Measurements from ENCODE around the gene CPXM1.

CPXM1 gene

GRCh38 chr20:2762578-2763131 is 37.8 kb downstream of the CPXM1 start:
- DNase-seq = no peak

- no peak for DNase-seq
Measured at GRCh38 chr20:2761885-2762284, 38.5 kb downstream of the CPXM1 start.

DNA sequence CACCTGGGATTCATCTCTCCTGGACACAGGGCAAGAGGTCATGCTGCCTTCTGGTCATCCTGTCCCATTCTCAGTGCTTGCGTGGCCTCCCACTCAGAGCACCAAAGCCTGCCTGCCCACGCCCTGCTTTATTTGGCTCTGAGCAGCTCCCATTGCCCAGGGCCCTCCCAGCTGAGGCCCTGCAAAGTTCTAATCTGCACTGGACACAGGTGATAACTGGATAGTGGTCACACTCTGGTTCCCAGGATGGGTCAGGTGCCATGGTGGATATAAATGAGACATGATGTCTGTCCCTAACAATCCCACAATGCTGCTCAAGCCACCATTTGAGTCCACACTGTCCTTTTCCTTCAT is 39.5 kb downstream of the CPXM1 start:
- DNase-seq = no peak

DNA sequence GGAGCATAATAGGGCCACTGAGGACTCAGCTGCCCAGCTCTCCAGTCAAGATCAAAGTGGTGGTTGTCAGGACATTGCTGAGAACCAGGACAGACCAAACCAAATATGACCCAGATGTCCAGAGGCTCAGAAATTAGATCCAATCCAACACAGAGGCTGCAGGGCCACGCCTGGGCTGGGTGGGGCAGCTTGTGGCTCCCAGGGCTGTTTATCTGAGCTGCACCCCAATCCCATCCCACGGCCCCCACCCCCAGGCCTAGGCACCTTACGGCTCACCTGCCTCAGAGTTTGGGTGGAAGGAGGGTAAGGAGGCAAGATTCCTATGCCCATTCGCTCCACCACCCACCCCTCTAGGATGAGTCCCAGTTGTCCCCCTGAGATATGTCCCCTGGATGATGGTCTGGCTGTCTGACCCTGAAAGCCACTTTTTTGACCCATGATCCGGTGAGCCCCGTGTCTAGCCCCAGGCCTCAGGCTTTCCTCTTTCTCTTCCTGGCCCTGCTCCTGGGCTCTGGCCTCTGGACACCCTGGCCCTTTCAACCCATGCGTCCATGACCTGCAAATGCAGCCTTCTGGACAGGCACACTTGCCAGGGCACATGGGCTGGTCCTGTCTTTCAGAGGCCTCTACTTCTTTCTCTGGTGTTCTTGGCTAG is 40.0 kb downstream of the CPXM1 start:
- DNase-seq = no peak

DNA sequence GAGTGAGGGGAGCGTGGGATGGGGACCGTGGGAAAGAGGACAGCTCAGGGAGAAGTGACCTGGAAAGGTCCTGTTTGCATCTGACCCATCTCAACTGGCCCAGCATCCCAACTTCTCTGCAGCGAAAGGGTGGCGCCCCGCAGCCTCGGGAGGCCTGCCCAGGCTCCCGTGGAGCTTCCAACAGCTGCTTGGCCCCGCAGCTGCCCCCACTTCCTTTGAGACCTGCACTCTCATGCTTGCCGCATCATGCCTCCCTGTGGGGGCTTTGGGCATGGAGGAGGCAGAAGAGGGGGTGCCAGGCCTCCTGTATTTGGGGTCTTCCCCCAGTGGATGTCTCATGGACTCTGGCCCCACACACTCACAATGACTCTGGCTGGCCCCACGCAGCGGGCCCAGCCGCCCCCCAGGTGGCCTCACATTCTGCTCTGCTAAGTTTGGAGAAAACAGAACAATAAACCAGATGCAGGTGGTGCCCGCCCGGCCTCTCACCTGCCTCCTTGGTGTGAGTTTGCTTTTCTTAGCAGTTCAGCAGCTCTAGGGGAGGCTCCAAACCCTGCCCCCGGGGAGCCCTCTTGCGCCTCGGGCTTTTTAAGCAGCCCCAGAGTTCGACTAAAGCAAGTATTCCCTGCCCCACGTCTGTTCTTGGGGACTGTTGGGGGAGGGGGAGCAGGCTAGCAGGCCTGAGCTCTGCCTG is 40.7 kb downstream of the CPXM1 start:
- DNase-seq = no peak

DNA sequence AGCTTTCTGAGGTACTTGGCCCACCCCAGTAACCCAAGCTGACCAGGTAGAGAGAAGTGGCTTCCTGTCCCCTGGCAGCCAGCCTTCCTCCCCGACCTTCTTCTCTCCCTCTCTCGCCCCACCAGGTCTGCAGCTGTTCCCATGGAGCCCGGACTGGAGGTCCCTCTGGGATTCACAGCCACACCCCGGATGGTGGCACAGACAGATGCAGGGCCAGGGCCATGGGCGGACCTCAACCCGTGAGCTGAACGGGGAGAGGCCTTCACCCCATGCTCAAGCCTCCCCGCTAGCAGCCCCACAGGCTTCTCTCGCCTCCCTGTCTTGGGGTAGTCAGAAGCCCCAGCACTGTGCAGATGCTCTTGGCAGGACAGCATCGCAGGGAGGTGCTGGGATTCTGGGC is 41.3 kb downstream of the CPXM1 start:
- no peak for DNase-seq

- DNase-seq = no peak
Measured at GRCh38 chr20:2757969-2758368, 42.5 kb downstream of the CPXM1 start.

- no peak for DNase-seq
Measured at GRCh38 chr20:2757001-2757400, 43.4 kb downstream of the CPXM1 start.

DNA sequence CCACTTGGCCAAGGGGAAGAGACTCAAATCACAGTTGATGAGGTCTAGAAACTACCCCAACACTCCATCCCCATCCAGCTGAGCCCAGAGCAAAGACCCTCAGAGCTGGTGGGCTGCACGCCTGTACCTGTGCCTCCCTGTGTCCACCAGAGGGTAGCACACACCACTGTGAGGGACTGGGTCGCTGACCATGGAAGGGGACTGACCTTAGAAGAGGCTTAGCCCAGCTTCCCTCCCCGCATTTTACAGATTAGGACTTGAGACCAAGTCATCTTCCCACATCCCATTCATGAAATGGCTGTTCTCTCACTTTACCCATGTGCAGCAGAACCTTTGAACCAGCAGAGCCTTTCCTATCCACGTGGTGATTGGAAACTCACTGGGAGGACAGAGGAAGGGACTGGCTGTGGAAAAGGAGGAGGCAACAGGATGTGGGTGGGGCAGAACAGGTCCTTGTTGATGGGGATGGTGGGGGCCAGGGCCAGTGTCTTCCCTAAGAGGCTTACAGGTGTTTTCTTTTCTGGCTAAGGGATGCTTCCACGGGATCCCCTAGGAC is 44.3 kb downstream of the CPXM1 start:
- DNase-seq = no peak

DNA sequence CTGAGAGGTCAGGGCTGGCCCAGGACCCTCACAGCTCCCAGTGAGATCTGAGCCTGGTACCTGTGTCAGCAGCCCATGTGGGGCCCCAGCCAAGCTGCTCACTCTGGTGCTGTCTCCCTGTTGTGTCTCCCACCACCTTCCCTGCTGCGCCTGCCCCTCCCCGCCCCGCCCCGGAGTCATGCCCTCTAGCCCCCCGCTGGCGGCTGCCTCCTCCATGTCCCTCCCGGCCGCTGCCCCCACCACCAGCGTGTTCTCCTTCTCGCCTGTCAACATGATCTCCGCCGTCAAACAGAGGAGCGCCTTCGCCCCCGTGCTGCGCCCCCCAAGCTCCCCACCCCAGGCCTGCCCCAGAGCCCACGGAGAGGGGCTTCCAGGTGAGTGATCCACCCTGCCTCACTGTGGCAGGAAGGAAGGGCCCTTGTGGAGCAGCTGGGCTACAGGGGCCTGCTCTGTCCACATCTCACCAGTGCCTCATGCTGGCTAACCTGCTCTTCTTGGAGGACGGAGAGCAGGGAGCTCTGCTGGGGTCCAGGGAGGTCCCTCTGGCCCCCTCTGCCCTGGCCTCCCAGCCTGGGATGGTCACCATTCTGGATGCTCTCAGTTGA is 44.9 kb downstream of the CPXM1 start:
- DNase-seq = no peak

- DNase-seq = no peak
Measured at GRCh38 chr20:2754424-2754823, 46.0 kb downstream of the CPXM1 start.

DNA sequence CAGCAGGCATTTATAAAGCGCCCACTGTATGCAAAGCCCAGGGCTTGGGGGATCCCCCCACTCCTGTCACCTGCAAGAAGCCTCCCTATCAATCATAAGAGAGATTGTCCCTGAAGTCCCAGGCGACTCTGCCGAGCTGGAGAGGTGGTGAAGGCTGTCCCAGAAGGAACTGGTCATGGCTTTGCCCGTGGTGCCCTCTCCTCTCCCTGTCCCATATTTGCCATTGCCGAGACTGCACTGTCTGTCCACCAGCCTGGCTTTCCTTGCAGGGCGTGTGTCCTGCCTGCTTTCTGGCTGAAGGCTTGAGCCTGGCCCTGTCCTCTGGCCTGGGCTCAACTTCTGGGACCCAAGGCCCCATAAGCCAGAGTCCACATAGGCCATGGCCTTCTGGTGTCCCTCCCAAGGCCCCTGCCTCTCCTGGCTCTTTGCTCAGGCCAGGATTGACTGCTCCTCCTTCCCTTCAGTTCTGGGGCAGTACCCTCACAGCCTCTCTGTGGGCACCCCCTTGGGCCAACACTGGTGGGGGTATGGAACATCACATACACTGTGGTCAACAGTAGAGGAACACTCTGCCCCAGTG is 46.9 kb downstream of the CPXM1 start:
- no peak for DNase-seq

DNA sequence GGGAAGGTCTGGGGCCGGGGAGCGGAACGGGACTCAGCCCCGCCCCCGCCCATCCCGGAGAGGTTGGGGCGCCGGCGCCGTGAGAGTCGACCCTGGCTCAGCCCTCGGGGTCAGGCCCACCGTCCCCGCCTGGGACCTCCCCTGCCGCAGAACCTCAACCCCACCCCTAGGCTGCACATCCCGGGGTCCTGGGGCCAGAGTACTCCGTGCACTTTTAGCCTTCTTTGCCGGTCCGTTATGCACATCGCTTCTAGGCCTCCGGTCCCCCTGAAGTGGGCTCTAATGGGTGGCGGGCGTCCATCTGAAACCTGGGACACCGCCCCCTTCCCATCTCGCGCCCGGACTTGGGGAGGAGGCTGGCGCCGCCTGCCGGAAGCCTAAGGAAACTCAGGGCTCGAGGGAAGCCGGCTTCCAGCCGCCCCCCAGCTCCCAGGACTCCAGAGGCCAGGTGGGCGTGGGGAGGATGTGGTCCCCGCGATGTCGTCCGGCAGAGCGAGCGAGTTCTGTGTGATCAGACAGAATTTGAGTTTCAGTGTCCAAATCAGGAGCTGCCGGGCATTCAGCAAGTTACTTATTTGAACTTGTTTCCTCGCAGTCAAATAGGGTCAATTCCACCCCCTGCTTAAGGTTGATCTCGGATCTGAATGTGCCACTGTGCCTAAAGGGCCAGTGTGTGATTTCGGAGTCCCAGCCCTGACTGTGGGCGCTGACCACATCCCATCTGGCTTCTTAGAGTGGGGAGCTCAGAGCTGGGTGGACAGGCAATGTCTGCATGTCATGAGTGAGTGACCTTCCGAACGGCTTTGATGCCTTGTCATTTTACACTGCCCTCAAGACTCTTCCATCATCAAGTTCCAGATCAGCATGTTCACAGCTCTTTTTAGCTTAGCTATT is 47.6 kb downstream of the CPXM1 start:
- DNase-seq = no peak

- DNase-seq = no peak
Measured at GRCh38 chr20:2751878-2752566, 48.4 kb downstream of the CPXM1 start.

- no peak for DNase-seq
Measured at GRCh38 chr20:2751347-2751877, 49.0 kb downstream of the CPXM1 start.

- DNase-seq = no peak
Measured at GRCh38 chr20:2750491-2751251, 49.8 kb downstream of the CPXM1 start.

DNA sequence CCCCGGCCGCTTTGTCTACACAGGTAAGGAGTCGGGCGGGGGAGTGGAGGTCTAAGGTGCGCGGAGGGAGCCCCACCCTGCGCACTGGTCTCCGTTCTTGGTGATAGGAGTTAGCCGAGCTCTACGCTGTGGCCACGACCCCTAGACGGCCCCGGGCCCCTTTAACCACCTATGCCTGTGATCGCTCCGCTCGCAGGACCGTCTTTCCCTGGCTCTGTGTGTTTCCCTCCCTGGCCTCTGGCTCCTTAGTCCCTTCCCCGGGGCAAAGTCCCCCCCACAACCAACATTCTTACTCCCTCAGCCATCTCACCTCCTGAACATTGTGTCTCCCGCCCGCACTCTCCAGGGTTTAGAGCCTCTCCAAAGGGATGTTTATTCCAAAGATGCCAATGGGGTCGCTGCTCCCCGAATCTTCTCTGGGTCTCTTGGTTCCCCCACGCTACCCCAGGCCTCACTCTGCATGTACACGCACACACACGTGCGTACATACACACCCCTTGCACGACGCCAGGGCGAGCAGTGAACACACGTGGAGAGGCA is 50.4 kb downstream of the CPXM1 start:
- DNase-seq = no peak

- DNase-seq = no peak
Measured at GRCh38 chr20:2749343-2749950, 51.0 kb downstream of the CPXM1 start.

DNA sequence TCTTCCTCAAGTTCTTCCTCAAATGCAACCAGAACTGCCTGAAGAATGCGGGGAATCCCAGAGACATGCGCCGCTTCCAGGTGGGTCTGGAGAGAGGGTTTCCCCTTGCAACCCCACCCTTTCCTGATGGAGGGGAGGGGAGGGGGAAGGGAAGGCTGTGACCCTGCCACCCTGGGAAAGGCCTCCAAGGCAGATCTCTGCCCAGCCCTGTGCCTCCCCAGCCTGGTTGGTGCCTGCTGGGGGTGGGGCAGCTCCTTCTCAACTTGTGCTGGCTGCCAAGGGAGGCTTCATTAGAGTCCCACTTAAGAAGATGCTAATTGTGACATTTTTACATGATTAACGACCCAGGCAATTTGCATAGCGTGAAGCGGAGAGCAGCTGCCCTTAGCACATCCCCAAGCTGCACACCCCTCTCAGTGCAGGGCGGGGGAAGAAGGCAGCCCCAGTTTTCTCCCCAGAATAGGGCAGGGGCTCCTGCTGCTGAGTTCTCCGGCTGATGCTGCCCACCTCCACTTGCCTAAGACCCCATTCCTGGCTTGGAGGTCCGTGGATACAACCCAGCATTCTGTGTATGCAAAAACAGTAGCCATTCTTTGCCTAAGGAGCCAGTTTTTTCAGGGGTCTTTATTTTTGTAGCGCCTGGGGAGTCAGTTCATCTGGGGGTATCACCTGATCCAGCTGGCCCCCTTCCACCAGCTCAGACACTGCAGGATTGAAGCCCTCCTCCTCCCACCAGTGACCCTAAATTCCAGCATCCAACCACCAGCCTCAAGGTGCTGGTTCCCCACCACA is 51.7 kb downstream of the CPXM1 start:
- no peak for DNase-seq

Measured in GDM1 (cell line).